Right lobe of liver (tissue), 4 donors: Measurements from ENCODE around the gene KIF6.

Experiments
- CTCF ChIP-seq, 4 donors: fragments of 200-600 bp in 3 of 4; fragments of 450-650 bp in 1 of 4; IDR thresholded peaks; one replicate each; pipeline versions ENCODE4 v1.5.1 to v1.8.0; 2016 to 2022; ENCODE audit warnings: antibody characterized with exemption in 4 of 4, mild to moderate bottlenecking in 2 of 4
- POLR2A ChIP-seq: fragments of 450-650 bp; IDR thresholded peaks from one replicate; pipeline ENCODE4 v1.6.1; 2017; ENCODE audit warnings: antibody characterized with exemption, mild to moderate bottlenecking
- donor health status: DM: no; HTN: no; CAD: no.
- donor health status: DM: no; HTN: no; CAD: no.
- donor health status: DM: no; HTN: yes; CAD: no.

GRCh38 chr6:39515471-39515870 is 209.7 kb downstream of the KIF6 start:
- TF ChIP-seq CTCF (IDR thresholded peaks at IDR 0.05) = no peak
- TF ChIP-seq POLR2A = no peak
